Measurements from ENCODE around the gene FBXW7.

GRCh38 chr4:152331042-152331441, 204.8 kb downstream of the FBXW7 start:
- TF ChIP-seq CTCF (conservative IDR thresholded peaks at IDR 0.05; ENCODE audit: low read depth, low read length) (no peak), EZH2 (IDR thresholded peaks at IDR 0.05; ENCODE audit: borderline replicate concordance, low read depth, low read length, poor library complexity, severe bottlenecking) (no peak)
